Astrocyte of the spinal cord (primary cell): ENCODE measurements around the gene ADCK2.
"Not testable (repeated sequence)": the region's sequence is repeated elsewhere in the genome, so short reads cannot be mapped to it uniquely, and the experiment has no call there.

Experiments
- DNase-seq: peaks from one replicate; pipeline ENCODE4 v3.0.0; 2011; ENCODE audit warnings: low read depth, low spot score
- H3K4me3 ChIP-seq: 2 replicates; pipeline ENCODE4 v1.5.1; 2011; ENCODE audit warnings: low read depth, mild to moderate bottlenecking, low read length, moderate library complexity
- CTCF ChIP-seq: IDR thresholded peaks from 2 replicates; pipeline ENCODE4 v1.5.1; 2012; ENCODE audit warnings: low read depth, mild to moderate bottlenecking, low read length, inconsistent platforms
- in situ Hi-C: cut with HindIII; loops from 2 replicates; pipeline ENCODE4 v1.10.0; 2017; ENCODE audit warnings: low sequenced_read_pairs

The ADCK2 gene

GRCh38 chr7:140684066-140684950 is 11.6 kb downstream of the ADCK2 start:
- no peak overlapping the region for H3K4me3 ChIP-seq
- no peak for TF ChIP-seq CTCF
- in situ Hi-C loops = no loop called here
- DNase-seq = no peak

- no peak for TF ChIP-seq CTCF
- DNase-seq = no peak
- in situ Hi-C loops = no loop called here
- H3K4me3 ChIP-seq = no peak overlapping the region
Measured at GRCh38 chr7:140685407-140686087, 12.8 kb downstream of the ADCK2 start.

- no peak for DNase-seq
- in situ Hi-C loops = no loop called here
- no peak overlapping the region for H3K4me3 ChIP-seq
- TF ChIP-seq CTCF = no peak
Measured at GRCh38 chr7:140686921-140687320, 14.2 kb downstream of the ADCK2 start.

GRCh38 chr7:140688341-140688740 is 15.6 kb downstream of the ADCK2 start:
- in situ Hi-C loops = no loop called here

GRCh38 chr7:140689199-140690152 is 16.7 kb downstream of the ADCK2 start:
- DNase-seq = no peak
- in situ Hi-C loops = no loop called here
- H3K4me3 ChIP-seq = no peak overlapping the region
- no peak for TF ChIP-seq CTCF

More at GRCh38 chr7:140688341-140688740, 15.6 kb downstream of the ADCK2 start:
- H3K4me3 ChIP-seq = no peak overlapping the region
- DNase-seq = no peak
- no peak for TF ChIP-seq CTCF

- no peak for TF ChIP-seq CTCF
- in situ Hi-C loops = no loop called here
Measured at GRCh38 chr7:140691376-140692045, 18.8 kb downstream of the ADCK2 start.

GRCh38 chr7:140693849-140694248 is 21.1 kb downstream of the ADCK2 start:
- in situ Hi-C loops, DNase-seq, H3K4me3 ChIP-seq: not testable (repeated sequence)

More at GRCh38 chr7:140691376-140692045, 18.8 kb downstream of the ADCK2 start:
- no peak for DNase-seq
- H3K4me3 ChIP-seq = no peak overlapping the region
